Ishikawa (cell line): Measurements from ENCODE around the gene IL20RB.

Experiments used
- CEBPB ChIP-seq: IDR thresholded peaks from 2 replicates; pipeline ENCODE4 v1.6.1; 2012
- CREB1 ChIP-seq: IDR thresholded peaks from 2 replicates; pipeline ENCODE4 v1.6.1; 2012; ENCODE audit warnings: low read depth
- EGR1 ChIP-seq: IDR thresholded peaks from 2 replicates; pipeline ENCODE4 v1.6.1; 2012
- EP300 ChIP-seq: IDR thresholded peaks from 2 replicates; pipeline ENCODE4 v1.6.1; 2012; ENCODE audit warnings: borderline replicate concordance
- FOXM1 ChIP-seq: IDR thresholded peaks from 2 replicates; pipeline ENCODE4 v1.6.1; 2012; ENCODE audit warnings: low read depth, borderline replicate concordance
- MAX ChIP-seq: IDR thresholded peaks from 2 replicates; pipeline ENCODE4 v1.6.1; 2012
- NFIC ChIP-seq: IDR thresholded peaks from 2 replicates; pipeline ENCODE4 v1.6.1; 2012
- RAD21 ChIP-seq: IDR thresholded peaks from 2 replicates; pipeline ENCODE4 v1.6.1; 2012; ENCODE audit warnings: low read depth
- REST ChIP-seq: IDR thresholded peaks from 2 replicates; pipeline ENCODE4 v1.6.1; 2012; ENCODE audit warnings: low read depth, mild to moderate bottlenecking
- TAF1 ChIP-seq: IDR thresholded peaks from 2 replicates; pipeline ENCODE4 v1.6.1; 2012; ENCODE audit warnings: low read depth, mild to moderate bottlenecking
- TCF12 ChIP-seq: IDR thresholded peaks from 2 replicates; pipeline ENCODE4 v1.6.1; 2012; ENCODE audit warnings: low read depth
- TEAD4 ChIP-seq: IDR thresholded peaks from 2 replicates; pipeline ENCODE4 v1.6.1; 2012
- USF1 ChIP-seq: IDR thresholded peaks from 2 replicates; pipeline ENCODE4 v1.6.1; 2012
- YY1 ChIP-seq: IDR thresholded peaks from 2 replicates; pipeline ENCODE4 v1.6.1; 2012; ENCODE audit warnings: low read depth
- ZBTB7A ChIP-seq: IDR thresholded peaks from 2 replicates; pipeline ENCODE4 v1.6.1; 2012; ENCODE audit warnings: low read depth

IL20RB gene

GRCh38 chr3:136990826-136991225 lies 33.0 kb downstream of the IL20RB start:
- TF ChIP-seq YY1: no peak

- TF ChIP-seq FOXM1: no peak
- no peak for TF ChIP-seq CREB1
- no peak for TF ChIP-seq ZBTB7A
- TF ChIP-seq REST: no peak
- no peak for TF ChIP-seq TCF12
- no peak for TF ChIP-seq TAF1
- TF ChIP-seq RAD21: no peak
- TF ChIP-seq CEBPB: no peak
- no peak for TF ChIP-seq EGR1
- TF ChIP-seq YY1: no peak
- TF ChIP-seq NFIC: no peak
- TF ChIP-seq EP300: no peak
- no peak for TF ChIP-seq USF1
- TF ChIP-seq TEAD4: no peak
- no peak for TF ChIP-seq MAX
Observed at GRCh38 chr3:136992115-136992514, 34.3 kb downstream of the IL20RB start.

- TF ChIP-seq TCF12 (peak; percentile 68; the same call in 1 of the 2 replicates), TEAD4 (peak; percentile 71), CREB1 (no peak), TAF1 (no peak), NFIC (peak; percentile 95), REST (no peak), RAD21 (peak; percentile 10; the same call in 1 of the 2 replicates), MAX (peak; percentile 36; the same call in 1 of the 2 replicates), ZBTB7A (no peak), CEBPB (peak; percentile 93), YY1 (no peak), EP300 (peak; percentile 65; the same call in 1 of the 2 replicates), FOXM1 (peak; percentile 37; the same call in 1 of the 2 replicates), USF1 (peak; percentile 26; the same call in 1 of the 2 replicates), EGR1 (0 out of 2 replicates have a peak, but pooled peaks have one; percentile 50)
Observed at GRCh38 chr3:136994772-136995516, 37.2 kb downstream of the IL20RB start.

GRCh38 chr3:136995652-136996051 lies 37.9 kb downstream of the IL20RB start:
- no peak for TF ChIP-seq NFIC
- no peak for TF ChIP-seq USF1
- no peak for TF ChIP-seq MAX

GRCh38 chr3:137000039-137000438 lies 42.3 kb downstream of the IL20RB start:
- TF ChIP-seq TCF12 (no peak), YY1 (no peak), CREB1 (no peak), USF1 (no peak), ZBTB7A (no peak), MAX (no peak), REST (no peak), RAD21 (no peak), FOXM1 (no peak), TEAD4 (no peak), EP300 (no peak), CEBPB (no peak), NFIC (no peak), TAF1 (no peak), EGR1 (no peak)
